Measurements from ENCODE around the gene MYLK. TPM values are rescaled to one million over a fixed set of nuclear protein-coding genes. Genes with fewer than 3 reads are reported as not detected.

Gene MYLK
- total RNA-seq, 2 donors from 2014 or later, result 2.1 to 52.1 TPM

DNA sequence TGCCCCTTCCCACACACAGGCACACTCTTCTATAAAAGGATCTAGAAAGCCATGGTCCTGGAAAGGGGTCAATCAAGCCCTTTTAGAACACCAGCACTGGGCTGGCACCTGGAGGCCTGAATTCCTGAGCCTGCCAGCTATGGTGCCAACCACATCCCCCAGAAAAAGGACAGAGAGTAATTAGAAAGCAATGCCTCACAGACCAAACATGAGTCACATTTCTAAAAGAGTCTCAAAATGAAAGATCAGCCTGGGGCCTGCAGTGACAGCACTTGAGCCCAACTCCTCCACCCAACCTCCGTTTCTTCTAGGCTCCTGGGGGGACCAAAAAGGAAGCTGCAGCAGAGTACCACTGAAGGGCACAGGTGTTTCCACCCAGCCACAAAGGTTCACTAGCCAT, 14.1 kb downstream of the MYLK start:
- H3K36me3 Mint-ChIP-seq (ENCODE audit: low read depth), result peaks cover 2% of the 10 kb centered on the region
- H3K27ac Mint-ChIP-seq, result no peak overlapping the region
- ATAC-seq (no peak), DNase-seq (no peak)
- H3K4me1 Mint-ChIP-seq, result no peaks in the 10 kb centered on the region
- no peak overlapping the region for H3K4me3 Mint-ChIP-seq
- H3K27me3 Mint-ChIP-seq, result peaks cover 22% of the 10 kb centered on the region
- no peaks in the 10 kb centered on the region for H3K9me3 ChIP-seq (ENCODE audit: control insufficient read depth, low read length, poor library complexity, severe bottlenecking)

DNA sequence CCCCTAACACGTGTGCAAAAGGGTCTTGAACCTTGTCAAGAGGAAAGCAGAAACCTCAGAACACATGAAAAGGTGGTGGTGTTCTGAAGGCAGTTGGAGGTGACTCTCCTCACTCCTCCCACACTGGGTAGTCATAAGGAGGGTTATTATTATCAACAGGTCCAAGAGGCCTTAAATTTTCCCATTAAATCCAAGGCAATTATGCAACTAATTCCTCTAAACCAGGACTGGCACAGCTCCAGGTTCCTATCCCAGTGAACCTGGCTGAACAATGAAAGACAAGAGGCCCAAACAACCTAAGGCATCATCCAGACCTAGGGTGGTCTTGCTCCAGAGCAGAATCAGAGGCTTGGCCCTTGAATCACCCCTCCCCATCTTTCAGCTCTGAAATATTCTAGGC, 15.0 kb downstream of the MYLK start:
- Mint-ChIP-seq H3K27ac (no peak overlapping the region), H3K27me3 (peaks cover 20% of the 10 kb centered on the region), H3K4me3 (no peak overlapping the region), H3K4me1 (no peaks in the 10 kb centered on the region), H3K36me3 (ENCODE audit: low read depth) (peaks cover 2% of the 10 kb centered on the region)
- no peaks in the 10 kb centered on the region for H3K9me3 ChIP-seq (ENCODE audit: control insufficient read depth, low read length, poor library complexity, severe bottlenecking)
- no peak for DNase-seq
- no peak for ATAC-seq

DNA sequence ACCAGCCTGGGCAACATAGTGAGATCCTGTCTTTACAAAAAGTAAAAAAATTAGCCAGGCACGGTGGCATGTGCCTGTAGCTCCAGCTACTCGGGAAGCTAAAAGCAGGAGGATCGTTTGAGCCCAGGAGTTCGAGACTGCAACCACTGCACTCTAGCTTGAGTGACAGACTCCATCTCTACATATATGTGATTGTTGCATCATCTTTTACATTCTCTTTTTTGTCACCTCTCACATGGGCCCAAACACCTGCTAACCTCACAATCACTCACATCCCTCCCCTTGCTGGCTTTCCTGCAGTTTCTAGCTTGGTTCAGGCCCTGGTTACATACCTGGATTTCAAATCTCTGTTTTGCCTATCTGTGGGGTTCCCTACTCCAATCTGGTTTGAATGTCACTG, 19.4 kb downstream of the MYLK start:
- DNase-seq (no peak), ATAC-seq (no peak)
- H3K9me3 ChIP-seq (ENCODE audit: control insufficient read depth, low read length, poor library complexity, severe bottlenecking), result no peaks in the 10 kb centered on the region
- Mint-ChIP-seq H3K4me1 (no peaks in the 10 kb centered on the region), H3K27me3 (peaks cover 9% of the 10 kb centered on the region), H3K36me3 (ENCODE audit: low read depth) (no peaks in the 10 kb centered on the region), H3K27ac (no peak overlapping the region), H3K4me3 (no peak overlapping the region)

DNA sequence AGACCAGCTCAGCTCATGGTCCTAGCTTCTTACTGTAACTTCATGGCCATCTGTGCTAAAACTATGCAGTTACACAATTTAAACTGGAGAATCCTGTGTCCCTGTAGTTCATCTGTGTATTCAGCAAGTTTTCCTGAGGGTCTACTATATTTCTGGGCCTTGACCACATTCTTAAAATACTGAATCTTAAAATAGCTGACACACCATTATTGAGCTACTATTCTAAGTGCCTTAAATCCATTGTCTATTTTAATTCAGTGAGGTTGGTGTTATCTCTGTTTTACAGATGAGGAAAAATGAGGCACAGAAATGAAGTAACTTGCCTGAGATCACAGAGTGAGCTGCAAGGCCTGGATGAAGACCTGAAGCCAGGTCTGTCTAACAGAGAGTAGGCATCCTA, 22.0 kb downstream of the MYLK start:
- Mint-ChIP-seq H3K27me3 (peaks cover 17% of the 10 kb centered on the region), H3K4me3 (no peak overlapping the region), H3K36me3 (ENCODE audit: low read depth) (no peaks in the 10 kb centered on the region), H3K27ac (no peak overlapping the region), H3K4me1 (no peaks in the 10 kb centered on the region)
- ATAC-seq, result no peak
- H3K9me3 ChIP-seq (ENCODE audit: control insufficient read depth, low read length, poor library complexity, severe bottlenecking), result no peaks in the 10 kb centered on the region
- DNase-seq, result no peak

DNA sequence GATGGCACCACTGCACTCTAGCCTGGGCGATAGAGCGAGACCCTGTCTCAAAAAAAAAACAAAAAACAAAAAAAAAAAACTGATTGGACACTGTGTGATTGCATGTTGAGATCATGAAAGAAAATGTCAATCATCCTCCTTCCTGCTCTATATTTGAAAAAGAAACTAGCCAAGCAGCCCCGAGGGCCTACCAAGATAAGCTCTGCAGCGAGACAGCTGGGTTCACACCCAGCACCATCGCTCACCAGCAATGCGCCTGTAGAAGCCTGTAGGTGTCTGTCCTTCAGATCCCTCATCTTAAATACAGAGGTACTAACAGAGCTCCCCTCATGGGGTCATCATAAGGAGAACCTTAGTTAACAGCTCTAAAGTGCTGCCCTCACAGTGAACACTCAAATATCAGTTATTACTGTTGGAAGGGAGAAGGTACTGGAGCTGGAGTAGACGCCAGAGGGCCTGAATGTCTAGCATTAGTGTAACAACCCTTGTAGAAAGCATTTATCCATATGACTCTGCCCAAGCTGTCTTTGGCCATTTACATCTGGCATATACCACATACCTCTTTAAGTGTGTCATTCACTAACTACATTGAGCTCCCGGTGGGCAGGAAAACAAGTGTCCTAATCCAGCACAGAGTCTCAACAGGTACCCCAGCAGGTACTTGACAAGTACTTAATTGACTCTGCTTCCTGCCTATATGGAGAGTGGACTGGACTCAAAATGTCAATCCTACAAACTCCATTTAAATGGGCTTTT, 22.9 kb downstream of the MYLK start:
- H3K36me3 Mint-ChIP-seq (ENCODE audit: low read depth), result no peaks in the 10 kb centered on the region
- H3K9me3 ChIP-seq (ENCODE audit: control insufficient read depth, low read length, poor library complexity, severe bottlenecking), result no peaks in the 10 kb centered on the region
- H3K4me1 Mint-ChIP-seq, result no peaks in the 10 kb centered on the region
- H3K27me3 Mint-ChIP-seq, result peaks cover 17% of the 10 kb centered on the region
- DNase-seq (no peak), ATAC-seq (no peak)
- no peak overlapping the region for H3K4me3 Mint-ChIP-seq
- no peak overlapping the region for H3K27ac Mint-ChIP-seq

DNA sequence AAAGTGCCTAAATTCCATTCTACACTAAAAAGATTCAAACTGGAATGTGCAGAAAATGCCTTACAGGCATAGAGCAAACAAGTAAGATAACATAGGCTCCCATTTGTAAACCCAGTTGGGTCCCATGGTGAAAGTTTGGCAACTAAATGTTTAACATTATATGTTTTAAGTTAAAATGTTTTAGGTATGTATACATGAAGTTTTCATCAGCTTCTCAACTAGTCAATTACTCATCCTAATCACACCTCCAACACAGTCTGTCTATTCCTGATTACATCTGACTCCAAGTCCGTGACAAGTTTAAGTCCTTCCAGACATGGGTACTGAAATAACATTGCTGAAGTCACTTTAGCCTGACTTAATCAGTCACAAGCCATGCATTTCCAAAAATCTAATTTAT, 25.0 kb downstream of the MYLK start:
- peaks cover 16% of the 10 kb centered on the region for H3K27me3 Mint-ChIP-seq

DNA sequence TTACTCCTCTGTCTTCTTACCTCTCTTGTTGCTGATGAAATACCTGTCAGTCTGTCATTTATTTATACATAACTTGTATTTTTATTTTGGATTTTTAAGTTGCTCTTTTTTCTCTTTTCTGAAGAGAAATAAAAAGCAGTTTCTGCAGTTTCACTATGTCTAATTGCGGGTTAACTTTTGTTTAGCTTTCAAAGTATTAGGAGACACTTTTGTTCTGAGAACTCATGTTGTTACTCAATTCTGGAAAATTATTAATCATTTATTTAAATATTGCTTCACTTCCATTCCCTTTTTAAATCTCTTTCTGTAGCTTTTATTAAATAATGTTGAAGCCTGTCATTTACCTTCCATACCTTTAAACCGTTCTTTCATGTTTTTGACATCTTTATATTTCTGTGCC, 29.2 kb downstream of the MYLK start:
- peaks cover 8% of the 10 kb centered on the region for H3K27me3 Mint-ChIP-seq
- no peak for DNase-seq
- ATAC-seq, result no peak
- no peaks in the 10 kb centered on the region for H3K36me3 Mint-ChIP-seq (ENCODE audit: low read depth)
- no peaks in the 10 kb centered on the region for H3K9me3 ChIP-seq (ENCODE audit: control insufficient read depth, low read length, poor library complexity, severe bottlenecking)
- no peak overlapping the region for H3K27ac Mint-ChIP-seq
- no peak overlapping the region for H3K4me3 Mint-ChIP-seq
- no peaks in the 10 kb centered on the region for H3K4me1 Mint-ChIP-seq

More for the DNA sequence above, 25.0 kb downstream of the MYLK start:
- no peak for DNase-seq
- no peak overlapping the region for H3K27ac Mint-ChIP-seq
- H3K4me3 Mint-ChIP-seq, result no peak overlapping the region
- no peak for ATAC-seq
- no peaks in the 10 kb centered on the region for H3K4me1 Mint-ChIP-seq
- no peaks in the 10 kb centered on the region for H3K9me3 ChIP-seq (ENCODE audit: control insufficient read depth, low read length, poor library complexity, severe bottlenecking)
- no peaks in the 10 kb centered on the region for H3K36me3 Mint-ChIP-seq (ENCODE audit: low read depth)

DNA sequence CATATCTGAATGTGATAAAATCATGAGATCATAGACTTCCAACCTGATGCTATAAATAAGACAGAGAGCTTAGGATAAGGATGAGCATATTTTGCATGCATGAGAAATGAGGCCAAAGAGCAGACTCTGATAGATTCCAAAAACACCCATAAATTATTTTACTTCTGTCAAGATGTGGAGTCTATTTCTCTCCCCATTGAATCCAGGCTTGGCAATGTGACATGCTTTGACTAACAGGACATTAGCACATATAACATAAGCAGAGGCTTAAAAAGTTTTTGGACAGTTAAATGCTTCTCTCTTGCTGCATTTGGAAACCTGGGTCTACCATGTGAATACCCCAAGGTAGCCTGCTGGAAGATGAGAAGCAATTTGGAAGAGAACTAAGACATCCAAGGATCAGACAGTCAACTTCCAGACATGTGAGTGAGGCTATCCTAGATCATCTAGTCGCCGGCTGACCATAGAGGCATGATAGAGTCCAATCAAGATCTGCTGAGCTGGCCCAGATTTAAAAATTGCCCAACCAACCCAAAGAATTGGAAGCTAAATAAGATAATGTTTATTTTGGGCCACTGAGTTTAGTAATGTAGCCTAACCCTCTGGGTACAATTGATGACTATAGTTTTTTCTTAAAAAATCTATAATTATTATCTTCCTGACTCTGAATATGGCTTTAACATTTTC, 30.3 kb downstream of the MYLK start:
- Mint-ChIP-seq H3K27me3 (peaks cover 8% of the 10 kb centered on the region), H3K4me3 (no peak overlapping the region)

DNA sequence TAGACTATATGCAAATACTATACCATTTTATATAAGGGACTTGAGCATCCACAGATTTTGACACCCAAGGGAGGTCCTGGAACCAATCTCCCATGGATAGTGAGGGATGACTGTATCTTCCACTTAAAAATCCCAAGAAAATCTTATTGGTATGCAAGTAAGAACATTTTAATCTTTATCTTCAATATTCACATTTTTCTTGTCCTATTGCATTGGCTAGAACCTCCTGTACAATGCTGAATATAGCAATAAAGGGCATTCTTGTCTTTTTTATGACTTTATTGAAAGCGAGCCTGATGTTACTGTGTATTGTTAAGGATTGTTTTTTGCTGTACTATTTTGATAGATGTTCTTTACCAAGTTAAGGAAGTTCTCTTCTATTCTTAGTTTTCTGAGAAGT, 36.9 kb downstream of the MYLK start:
- H3K9me3 ChIP-seq (ENCODE audit: control insufficient read depth, low read length, poor library complexity, severe bottlenecking), result peaks cover 1% of the 10 kb centered on the region
- H3K4me1 Mint-ChIP-seq, result no peaks in the 10 kb centered on the region
- no peaks in the 10 kb centered on the region for H3K27me3 Mint-ChIP-seq
- H3K4me3 Mint-ChIP-seq, result no peak overlapping the region
- no peak for DNase-seq
- ATAC-seq, result no peak
- H3K36me3 Mint-ChIP-seq (ENCODE audit: low read depth), result no peaks in the 10 kb centered on the region
- no peak overlapping the region for H3K27ac Mint-ChIP-seq

More for the DNA sequence above, 30.3 kb downstream of the MYLK start:
- ATAC-seq (no peak), DNase-seq (no peak)
- no peak overlapping the region for H3K27ac Mint-ChIP-seq
- H3K4me1 Mint-ChIP-seq, result no peaks in the 10 kb centered on the region
- no peaks in the 10 kb centered on the region for H3K9me3 ChIP-seq (ENCODE audit: control insufficient read depth, low read length, poor library complexity, severe bottlenecking)
- H3K36me3 Mint-ChIP-seq (ENCODE audit: low read depth), result no peaks in the 10 kb centered on the region

DNA sequence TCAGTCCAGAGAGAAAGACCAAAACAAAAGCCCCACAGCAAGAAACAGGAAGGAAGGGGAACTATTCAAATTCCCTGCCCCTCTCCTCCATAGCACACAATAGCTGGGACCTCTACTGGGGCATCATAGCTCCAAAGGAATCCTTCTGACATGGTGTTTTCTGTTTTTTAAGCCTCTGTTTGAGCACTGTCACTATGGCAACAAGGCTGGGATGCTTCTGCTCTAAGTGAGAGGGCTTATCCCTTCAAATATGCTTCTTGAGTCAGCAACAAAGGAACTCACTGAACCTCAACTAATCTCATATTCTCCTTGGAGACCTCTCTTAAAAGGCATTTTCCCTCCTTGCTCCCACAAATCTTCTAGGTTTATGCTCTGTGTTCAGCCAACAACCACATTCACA, 40.5 kb downstream of the MYLK start:
- Mint-ChIP-seq H3K4me3 (no peak overlapping the region), H3K36me3 (ENCODE audit: low read depth) (no peaks in the 10 kb centered on the region), H3K27ac (no peak overlapping the region), H3K4me1 (no peaks in the 10 kb centered on the region), H3K27me3 (no peaks in the 10 kb centered on the region)
- no peak for ATAC-seq
- DNase-seq, result no peak
- H3K9me3 ChIP-seq (ENCODE audit: control insufficient read depth, low read length, poor library complexity, severe bottlenecking), result peaks cover 3% of the 10 kb centered on the region

DNA sequence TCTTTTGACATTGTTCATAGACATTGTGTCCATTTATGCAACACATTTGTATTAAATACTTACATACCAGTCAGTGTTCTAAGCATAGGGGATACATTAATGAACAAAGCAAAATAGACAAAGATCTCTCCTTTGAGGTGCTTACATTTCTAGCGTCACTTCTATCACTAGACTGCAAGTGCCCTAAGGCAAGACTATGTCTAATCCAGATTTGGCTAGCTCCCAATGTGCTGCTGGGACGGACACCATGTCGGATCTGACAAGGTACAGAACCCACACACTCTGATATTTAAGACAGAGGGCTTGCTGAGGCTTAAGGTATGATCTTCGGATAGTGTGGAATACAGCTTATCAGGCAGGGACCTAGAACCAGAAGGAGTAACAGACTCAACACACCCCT, 41.4 kb downstream of the MYLK start:
- no peaks in the 10 kb centered on the region for H3K4me1 Mint-ChIP-seq
- peaks cover 3% of the 10 kb centered on the region for H3K9me3 ChIP-seq (ENCODE audit: control insufficient read depth, low read length, poor library complexity, severe bottlenecking)
- DNase-seq (no peak), ATAC-seq (no peak)
- no peak overlapping the region for H3K27ac Mint-ChIP-seq
- H3K36me3 Mint-ChIP-seq (ENCODE audit: low read depth), result no peaks in the 10 kb centered on the region
- H3K4me3 Mint-ChIP-seq, result no peak overlapping the region
- H3K27me3 Mint-ChIP-seq, result no peaks in the 10 kb centered on the region

DNA sequence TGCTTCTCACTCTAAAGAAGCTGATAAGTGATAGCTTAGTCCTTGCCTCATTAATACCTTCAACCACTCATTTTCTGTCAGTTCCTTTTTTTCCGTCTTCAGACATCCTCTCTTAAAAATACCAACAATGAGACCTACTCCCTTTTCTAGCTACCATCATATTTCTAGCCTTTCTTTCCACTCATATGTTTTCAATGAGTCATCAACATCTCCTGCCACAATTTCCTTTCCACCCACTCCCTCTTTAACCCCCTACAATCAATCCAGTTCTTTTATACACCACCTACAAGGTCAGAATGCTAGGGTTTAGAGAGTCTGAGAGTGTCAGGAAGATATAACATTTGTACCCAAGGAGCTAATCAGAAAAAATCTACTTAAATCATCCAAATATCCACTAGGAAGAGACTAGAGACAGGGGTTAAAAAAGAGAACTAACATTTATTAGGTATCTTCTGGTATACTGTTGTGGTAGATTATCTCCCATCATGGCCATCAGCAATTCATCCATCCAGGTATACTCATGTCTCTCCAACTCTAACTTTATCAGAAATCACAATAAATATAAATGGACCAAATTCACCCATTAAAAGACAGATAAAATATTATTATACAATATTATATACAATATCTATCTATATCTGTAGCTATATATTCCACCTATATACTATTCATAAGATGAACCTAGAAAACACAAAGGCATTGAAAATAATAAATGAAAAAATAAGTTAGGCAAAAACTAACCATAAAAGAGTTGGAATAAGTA, 42.5 kb downstream of the MYLK start:
- H3K27ac Mint-ChIP-seq, result no peak overlapping the region
- no peak for ATAC-seq
- H3K4me3 Mint-ChIP-seq, result no peak overlapping the region
- DNase-seq, result no peak
- H3K27me3 Mint-ChIP-seq, result no peaks in the 10 kb centered on the region
- H3K36me3 Mint-ChIP-seq (ENCODE audit: low read depth), result no peaks in the 10 kb centered on the region
- H3K9me3 ChIP-seq (ENCODE audit: control insufficient read depth, low read length, poor library complexity, severe bottlenecking), result peaks cover 3% of the 10 kb centered on the region
- no peaks in the 10 kb centered on the region for H3K4me1 Mint-ChIP-seq

DNA sequence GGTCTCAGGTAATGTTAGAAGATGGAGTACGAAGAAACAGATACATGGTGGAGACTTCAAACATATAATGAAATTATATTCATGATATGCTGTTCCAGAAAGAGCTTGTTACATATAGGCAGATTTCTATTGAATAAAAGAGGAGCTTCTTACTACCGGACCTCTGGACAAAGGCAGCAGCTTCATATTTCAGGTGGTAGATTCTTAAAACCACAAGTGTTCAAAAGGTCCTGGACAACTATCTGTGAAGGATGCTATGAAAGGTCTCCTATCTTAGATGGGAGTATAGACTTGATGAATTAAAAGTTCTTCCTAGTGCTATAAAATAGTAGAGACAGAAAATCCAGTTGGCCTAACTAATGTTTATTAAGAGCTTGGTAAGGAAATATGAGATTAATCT, 43.2 kb downstream of the MYLK start:
- no peak overlapping the region for H3K27ac Mint-ChIP-seq
- H3K4me1 Mint-ChIP-seq, result no peaks in the 10 kb centered on the region
- H3K9me3 ChIP-seq (ENCODE audit: control insufficient read depth, low read length, poor library complexity, severe bottlenecking), result peaks cover 3% of the 10 kb centered on the region
- DNase-seq (no peak), ATAC-seq (no peak)
- H3K36me3 Mint-ChIP-seq (ENCODE audit: low read depth), result no peaks in the 10 kb centered on the region
- no peak overlapping the region for H3K4me3 Mint-ChIP-seq
- peaks cover under 1% of the 10 kb centered on the region for H3K27me3 Mint-ChIP-seq
